H9 (cell line): ENCODE measurements around the gene HK3. TPM values are rescaled to one million over a fixed set of nuclear protein-coding genes. Genes with fewer than 3 reads are reported as not detected.

Source experiments
- DNase-seq: peaks from one replicate; pipeline ENCODE4 v3.0.0-alpha.2; 2017
- H2AFZ ChIP-seq: one replicate; pipeline ENCODE4 v1.6.1; 2013; ENCODE audit warnings: mild to moderate bottlenecking, low read length, control low read depth, moderate library complexity
- H2AK5ac ChIP-seq: 2 replicates; pipeline ENCODE4 v1.6.1; 2013; ENCODE audit warnings: low read length, control low read depth, mixed read lengths; ENCODE audit not compliant: insufficient read length
- H2BK120ac ChIP-seq: one replicate; pipeline ENCODE4 v1.6.1; 2013; ENCODE audit warnings: low read depth, mild to moderate bottlenecking, low read length, control low read depth, inconsistent platforms; ENCODE audit not compliant: poor library complexity, severe bottlenecking
- H2BK12ac ChIP-seq: 2 replicates; pipeline ENCODE4 v1.6.1; 2013; ENCODE audit warnings: low read length, control low read depth, mixed read lengths, low read depth; ENCODE audit not compliant: insufficient read length
- H2BK15ac ChIP-seq: 2 replicates; pipeline ENCODE4 v1.6.1; 2013; ENCODE audit warnings: low read depth, low read length, control low read depth
- H2BK20ac ChIP-seq: one replicate; pipeline ENCODE4 v1.6.1; 2013; ENCODE audit warnings: low read depth, mild to moderate bottlenecking, low read length, control low read depth, inconsistent platforms; ENCODE audit not compliant: poor library complexity, severe bottlenecking
- H2BK5ac ChIP-seq: 2 replicates; pipeline ENCODE4 v1.6.1; 2013; ENCODE audit warnings: low read length, control low read depth, mixed read lengths; ENCODE audit not compliant: insufficient read length
- H3K14ac ChIP-seq: 2 replicates; pipeline ENCODE4 v1.6.1; 2013; ENCODE audit warnings: low read length, control low read depth; ENCODE audit not compliant: insufficient read depth
- H3K18ac ChIP-seq: 2 replicates; pipeline ENCODE4 v1.6.1; 2013; ENCODE audit warnings: low read depth, mild to moderate bottlenecking, mixed read lengths, low read length, control low read depth; ENCODE audit not compliant: insufficient read length
- H3K23ac ChIP-seq: 2 replicates; pipeline ENCODE4 v1.6.1; 2013; ENCODE audit warnings: low read length, control low read depth, mixed read lengths, low read depth; ENCODE audit not compliant: insufficient read length
- H3K23me2 ChIP-seq: 2 replicates; pipeline ENCODE4 v1.6.1; 2013; ENCODE audit warnings: low read depth, mild to moderate bottlenecking, mixed read lengths, low read length, control low read depth; ENCODE audit not compliant: insufficient read length, poor library complexity, severe bottlenecking
- H3K27ac ChIP-seq: 2 replicates; pipeline ENCODE4 v1.5.1; 2013; ENCODE audit warnings: low read length, control low read depth, mixed read lengths, low read depth; ENCODE audit not compliant: insufficient read length
- H3K27me3 ChIP-seq: 2 replicates; pipeline ENCODE4 v1.6.1; 2013; ENCODE audit warnings: low read length, control low read depth, inconsistent platforms; ENCODE audit not compliant: insufficient read depth
- H3K4ac ChIP-seq: 2 replicates; pipeline ENCODE4 v1.6.1; 2013; ENCODE audit warnings: low read depth, mild to moderate bottlenecking, control low read depth, inconsistent platforms, low read length, moderate library complexity
- H3K4me1 ChIP-seq: 2 replicates; pipeline ENCODE4 v1.6.1; 2013; ENCODE audit warnings: low read length, control low read depth, inconsistent platforms; ENCODE audit not compliant: insufficient read depth
- H3K4me2 ChIP-seq: 2 replicates; pipeline ENCODE4 v1.6.1; 2013; ENCODE audit warnings: low read length, control low read depth, mixed read lengths; ENCODE audit not compliant: insufficient read length, insufficient read depth
- H3K56ac ChIP-seq: 2 replicates; pipeline ENCODE4 v1.6.1; 2013; ENCODE audit warnings: low read depth, mild to moderate bottlenecking, mixed read lengths, low read length, control low read depth; ENCODE audit not compliant: insufficient read length
- H3K79me1 ChIP-seq: 2 replicates; pipeline ENCODE4 v1.6.1; 2013; ENCODE audit warnings: low read depth, mild to moderate bottlenecking, moderate library complexity, low read length, control low read depth, inconsistent platforms; ENCODE audit not compliant: insufficient read depth, poor library complexity, severe bottlenecking
- H3K79me2 ChIP-seq: 2 replicates; pipeline ENCODE4 v1.6.1; 2013; ENCODE audit warnings: low read length, control low read depth, inconsistent platforms; ENCODE audit not compliant: insufficient read depth
- H3K9ac ChIP-seq: 2 replicates; pipeline ENCODE4 v1.6.1; 2013; ENCODE audit warnings: low read length, control low read depth, mixed read lengths; ENCODE audit not compliant: insufficient read length; ENCODE audit errors: extremely low read depth
- H3K9me3 ChIP-seq: one replicate; pipeline ENCODE4 v1.6.1; 2013; ENCODE audit warnings: low read depth, low read length, inconsistent platforms; ENCODE audit not compliant: control insufficient read depth
- H3T11ph ChIP-seq: one replicate; pipeline ENCODE4 v1.6.1; 2013; ENCODE audit warnings: mild to moderate bottlenecking, low read length, control low read depth, inconsistent platforms
- H4K20me1 ChIP-seq: one replicate; pipeline ENCODE4 v1.6.1; 2013; ENCODE audit not compliant: control insufficient read depth, insufficient read length, insufficient read depth
- H4K5ac ChIP-seq: 2 replicates; pipeline ENCODE4 v1.6.1; 2013; ENCODE audit warnings: low read depth, mild to moderate bottlenecking, mixed read lengths, low read length, control low read depth; ENCODE audit not compliant: insufficient read length
- H4K8ac ChIP-seq: replicated peaks from 2 replicates; pipeline ENCODE4 v1.6.1; 2013; ENCODE audit warnings: low read length, control low read depth, mixed read lengths, low read depth; ENCODE audit not compliant: insufficient read length
- H4K91ac ChIP-seq: 2 replicates; pipeline ENCODE4 v1.6.1; 2013; ENCODE audit warnings: low read depth, mild to moderate bottlenecking, moderate library complexity, mixed read lengths, low read length, control low read depth; ENCODE audit not compliant: insufficient read length
- H3K27ac Mint-ChIP-seq, 3 experiments: 2 replicates in 2 of 3; 3 replicates in 1 of 3; pipeline ENCODE4 v1.8.0; 2020 to 2021; ENCODE audit warnings: mixed read lengths in 3 of 3, mild to moderate bottlenecking in 1 of 3, moderate library complexity in 1 of 3
- H3K27me3 Mint-ChIP-seq: 2 replicates; pipeline ENCODE4 v1.8.0; 2021; ENCODE audit warnings: low read depth, mild to moderate bottlenecking, moderate library complexity, mixed read lengths
- H3K36me3 Mint-ChIP-seq, 3 experiments: 2 replicates in 2 of 3; 3 replicates in 1 of 3; pipeline ENCODE4 v1.8.0; 2020 to 2021; ENCODE audit warnings: low read depth in 3 of 3, mixed read lengths in 3 of 3; ENCODE audit not compliant: insufficient read depth in 1 of 3
- H3K4me1 Mint-ChIP-seq, 2 experiments: 2 replicates each; pipeline ENCODE4 v1.8.0; 2020; ENCODE audit warnings: mixed read lengths in 2 of 2
- H3K4me3 Mint-ChIP-seq, 2 experiments: 2 replicates in 1 of 2; 3 replicates in 1 of 2; pipeline ENCODE4 v1.8.0; 2020 to 2021; ENCODE audit warnings: mild to moderate bottlenecking in 2 of 2, mixed read lengths in 2 of 2, moderate library complexity in 1 of 2
- H3K9me3 Mint-ChIP-seq, 2 experiments: 2 replicates in 1 of 2; 3 replicates in 1 of 2; pipeline ENCODE4 v1.8.0; 2020; ENCODE audit warnings: mild to moderate bottlenecking in 2 of 2, mixed read lengths in 2 of 2, moderate library complexity in 1 of 2
- WGBS: extraction: QIAGEN DNeasy Blood & Tissue Kit; methylation state at CpG from one replicate; pipeline ENCODE4 v1.1.7; 2013; ENCODE audit warnings: missing lambda C conversion rate, low lambda C conversion rate, mixed read lengths; ENCODE audit not compliant: insufficient read length; ENCODE audit errors: extremely low coverage; 5-methylcytosine and 5-hydroxymethylcytosine counted together
- total RNA-seq: library from RNA; stranded (reverse); gene quantifications from 2 replicates; pipeline ENCODE4 v1.2.1, GENCODE V29; 2021
- TF ChIP-seq, protein P1 (sequence below): fragments of 200-600 bp; sonication (generic); conservative IDR thresholded peaks from 3 replicates; pipeline ENCODE4 v1.8.0; 2021; ENCODE audit warnings: antibody characterized with exemption, mild to moderate bottlenecking

The HK3 gene
- total RNA-seq, 1 experiment from 2014 or later = not detected

DNA sequence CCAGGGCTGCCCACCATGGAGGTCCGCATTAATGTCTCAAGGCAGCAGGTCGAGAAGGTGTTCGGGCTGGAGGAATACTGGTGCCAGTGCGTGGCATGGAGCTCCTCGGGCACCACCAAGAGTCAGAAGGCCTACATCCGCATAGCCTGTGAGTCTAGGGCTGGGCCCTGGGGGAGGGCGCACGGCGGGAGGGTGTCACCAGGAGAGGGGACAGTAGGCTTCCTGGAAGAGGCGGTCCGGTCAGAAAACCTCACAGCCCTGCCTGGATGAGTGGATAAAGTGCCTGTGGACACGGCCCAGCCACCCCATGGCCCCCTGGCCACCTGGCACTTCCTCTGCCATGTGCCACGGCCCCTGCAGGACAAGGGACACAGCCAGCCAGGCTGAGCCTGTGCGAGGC lies 31.0 kb downstream of the HK3 start:
- Histone ChIP-seq H4K91ac (no peak overlapping the region), H2BK20ac (no peak overlapping the region), H3K9me3 (no peaks in the 10 kb centered on the region), H2AK5ac (no peak overlapping the region), H3K23me2 (no peaks in the 10 kb centered on the region), H3K4me1 (peaks cover 2% of the 10 kb centered on the region; the same call in 1 of the 2 replicates), H3K18ac (no peak overlapping the region), H3K27ac (no peak overlapping the region), H3K79me1 (no peaks in the 10 kb centered on the region), H3K9ac (no peak overlapping the region), H3T11ph (no peak overlapping the region), H3K23ac (no peak overlapping the region), H3K56ac (no peak overlapping the region), H2BK120ac (no peak overlapping the region), H3K4me2 (no peak overlapping the region), H2BK12ac (no peak overlapping the region), H2BK15ac (no peak overlapping the region), H3K4ac (no peak overlapping the region), H2AFZ (no peak overlapping the region), H4K5ac (no peak overlapping the region), H3K14ac (no peak overlapping the region), H4K8ac (no peak overlapping the region), H3K27me3 (no peaks in the 10 kb centered on the region), H4K20me1 (peaks cover 4% of the 10 kb centered on the region), H3K79me2 (no peaks in the 10 kb centered on the region), H2BK5ac (no peak overlapping the region)
- no peaks in the 10 kb centered on the region for H3K9me3 Mint-ChIP-seq
- no CpG with 5 or more reads among the region's 14 CpGs for WGBS
- H3K27ac Mint-ChIP-seq = no peak overlapping the region; a peak in 1 of 7 replicates
- DNase-seq = no peak
- H3K4me1 Mint-ChIP-seq = peaks cover 25 to 37% of the 10 kb centered on the region in 2 experiments
- no peaks in the 10 kb centered on the region for H3K36me3 Mint-ChIP-seq
- H3K27me3 Mint-ChIP-seq = peaks cover 4% of the 10 kb centered on the region
- no peak overlapping the region for H3K4me3 Mint-ChIP-seq
- TF ChIP-seq, protein P1, sequence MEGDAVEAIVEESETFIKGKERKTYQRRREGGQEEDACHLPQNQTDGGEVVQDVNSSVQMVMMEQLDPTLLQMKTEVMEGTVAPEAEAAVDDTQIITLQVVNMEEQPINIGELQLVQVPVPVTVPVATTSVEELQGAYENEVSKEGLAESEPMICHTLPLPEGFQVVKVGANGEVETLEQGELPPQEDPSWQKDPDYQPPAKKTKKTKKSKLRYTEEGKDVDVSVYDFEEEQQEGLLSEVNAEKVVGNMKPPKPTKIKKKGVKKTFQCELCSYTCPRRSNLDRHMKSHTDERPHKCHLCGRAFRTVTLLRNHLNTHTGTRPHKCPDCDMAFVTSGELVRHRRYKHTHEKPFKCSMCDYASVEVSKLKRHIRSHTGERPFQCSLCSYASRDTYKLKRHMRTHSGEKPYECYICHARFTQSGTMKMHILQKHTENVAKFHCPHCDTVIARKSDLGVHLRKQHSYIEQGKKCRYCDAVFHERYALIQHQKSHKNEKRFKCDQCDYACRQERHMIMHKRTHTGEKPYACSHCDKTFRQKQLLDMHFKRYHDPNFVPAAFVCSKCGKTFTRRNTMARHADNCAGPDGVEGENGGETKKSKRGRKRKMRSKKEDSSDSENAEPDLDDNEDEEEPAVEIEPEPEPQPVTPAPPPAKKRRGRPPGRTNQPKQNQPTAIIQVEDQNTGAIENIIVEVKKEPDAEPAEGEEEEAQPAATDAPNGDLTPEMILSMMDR = no peak
